LNCaP clone FGC (cell line): ENCODE measurements around the gene THAP2.
A peak's percentile ranks its signal among the peaks of the same experiment; 100 is the strongest.
"Not testable (repeated sequence)": the region's sequence is repeated elsewhere in the genome, so short reads cannot be mapped to it uniquely, and the experiment has no call there.

Experiments
- DNase-seq: peaks from one replicate; pipeline ENCODE4 v3.0.0-alpha.2; 2011; ENCODE audit warnings: low read depth
- H3K4me3 ChIP-seq: 2 replicates; pipeline ENCODE4 v1.5.1; 2011; ENCODE audit warnings: mild to moderate bottlenecking, low read depth, low read length, control low read depth
- CTCF ChIP-seq: IDR thresholded peaks from 2 replicates; pipeline ENCODE4 v1.5.1; 2012; ENCODE audit warnings: mild to moderate bottlenecking; ENCODE audit not compliant: control insufficient read depth, insufficient read depth; ENCODE audit errors: extremely low read depth

Gene THAP2

DNA sequence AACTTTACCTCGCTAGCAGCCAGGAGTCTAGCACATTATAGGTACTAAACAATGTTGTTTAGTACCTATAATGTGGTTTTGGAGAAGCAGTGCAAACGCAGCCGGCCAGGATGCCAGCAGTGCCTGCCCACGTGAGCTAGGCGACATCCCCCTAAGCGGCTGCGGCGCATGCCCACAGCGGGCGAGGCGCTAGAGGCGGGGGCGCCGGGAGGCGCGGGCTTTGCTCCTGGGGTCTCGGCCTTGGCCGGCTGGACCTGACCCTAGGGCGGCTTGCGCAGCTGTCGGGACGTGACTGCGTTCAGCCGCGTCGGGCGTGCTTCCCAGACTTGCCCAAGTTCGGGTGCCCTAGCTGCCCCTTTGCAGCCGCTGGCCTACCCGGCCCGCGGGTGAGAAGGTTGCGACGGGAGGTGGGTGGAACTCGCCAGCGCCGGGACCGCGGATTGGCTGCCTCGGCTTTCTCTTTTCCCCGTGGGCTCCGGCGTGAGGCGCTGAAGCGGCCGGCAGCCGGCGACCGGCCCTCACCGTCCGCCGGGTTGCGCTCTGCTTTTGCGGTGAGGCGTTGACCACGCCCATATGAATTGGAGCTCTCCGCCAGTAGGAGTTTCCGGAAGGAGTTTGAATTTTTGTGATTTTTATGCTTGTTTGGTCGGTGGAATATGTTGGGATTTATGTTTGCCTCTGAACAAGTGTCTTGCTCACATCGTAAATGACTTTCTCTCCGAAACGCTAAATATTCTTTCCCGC is 22.0 kb downstream of the THAP2 start, which contains the start of gene TMEM19:
Gene TMEM19, plus strand, starts transcription at position 169 of the 744 bp plus-strand sequence. CDS start 599 bp downstream, outside the sequence.
- TF ChIP-seq CTCF = peak; percentile 26; the same call in 1 of the 2 replicates
- peak; percentile 66 for DNase-seq
- H3K4me3 ChIP-seq = peak within 1 kb of the TSS; percentile 72

DNA sequence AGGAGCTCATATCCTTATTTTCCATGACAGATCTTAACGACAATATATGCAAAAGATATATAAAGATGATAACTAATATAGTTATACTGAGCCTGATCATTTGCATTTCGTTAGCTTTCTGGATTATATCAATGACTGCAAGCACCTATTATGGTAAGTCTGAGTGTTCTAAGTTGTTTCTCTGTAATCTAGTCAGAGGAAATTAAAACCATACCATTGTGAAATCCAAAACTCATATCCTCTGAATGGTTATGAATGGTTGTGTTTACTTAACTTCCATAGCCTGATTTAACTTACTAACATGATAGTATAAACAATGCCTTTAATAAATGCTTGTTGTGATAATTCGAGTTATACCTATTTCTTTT is 22.5 kb downstream of the THAP2 start:
- no peak for DNase-seq
- peak overlapping the region; percentile 72 for H3K4me3 ChIP-seq
- no peak for TF ChIP-seq CTCF

GRCh38 chr12:71687172-71687571 is 23.1 kb downstream of the THAP2 start:
- H3K4me3 ChIP-seq = peak overlapping the region; percentile 72
- not testable (repeated sequence) for DNase-seq

DNA sequence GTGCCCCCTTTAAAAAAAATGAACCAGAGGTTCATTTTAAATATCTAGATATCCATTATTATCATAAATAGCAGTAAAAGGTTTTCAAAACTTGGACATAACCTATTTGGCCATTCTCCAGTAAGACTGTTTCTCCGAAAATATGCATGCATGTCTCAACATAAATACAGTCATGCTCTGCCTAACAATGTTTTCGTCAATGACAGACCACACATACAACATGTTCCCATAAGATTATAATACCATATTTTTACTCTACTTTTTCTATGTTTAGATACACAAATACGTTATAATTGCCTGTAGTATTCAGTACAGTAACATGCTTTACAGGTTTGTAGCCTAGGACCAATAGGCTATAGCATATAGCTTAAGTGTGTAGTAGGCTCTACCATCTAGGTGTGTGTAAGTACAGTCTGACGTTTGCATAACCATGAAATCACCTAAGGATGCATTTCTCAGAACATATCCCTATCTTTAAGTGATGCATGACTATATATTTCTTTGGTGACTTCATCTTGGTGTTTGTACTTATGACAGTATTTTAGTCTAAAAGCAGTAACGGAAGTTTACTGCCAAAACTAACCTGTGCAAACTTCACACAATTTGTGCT is 25.0 kb downstream of the THAP2 start:
- no peak overlapping the region for H3K4me3 ChIP-seq

DNA sequence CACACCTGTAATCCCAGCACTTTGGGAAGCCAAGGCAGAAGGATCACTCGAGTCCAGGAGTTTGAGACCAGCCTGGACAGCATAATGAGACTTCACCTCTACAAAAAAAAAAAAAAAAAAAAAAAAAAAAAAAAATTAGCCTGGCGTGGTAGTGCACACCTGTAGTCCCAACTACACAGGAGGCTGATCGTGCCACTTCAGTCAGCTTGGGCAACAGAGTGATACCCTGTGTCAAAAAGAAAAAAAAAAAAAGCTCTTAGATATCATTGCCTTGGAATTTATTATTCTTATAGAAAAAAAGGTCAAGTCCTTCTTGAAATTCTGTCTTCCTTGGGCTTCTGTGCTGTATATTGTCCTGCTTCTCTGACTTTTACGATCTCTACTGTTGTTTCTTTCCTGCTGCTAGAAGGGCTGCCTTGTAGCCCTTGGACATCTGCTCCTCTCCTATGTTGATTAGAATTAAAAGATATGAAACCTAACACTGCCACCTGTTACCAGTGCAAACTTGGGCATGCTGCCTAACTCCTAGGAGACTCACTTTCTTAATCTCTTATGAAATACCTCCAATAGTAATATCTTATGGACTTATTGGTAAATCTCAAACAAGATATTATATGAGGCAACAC is 27.5 kb downstream of the THAP2 start:
- TF ChIP-seq CTCF = no peak

More for the DNA sequence above, 25.0 kb downstream of the THAP2 start:
- no peak for TF ChIP-seq CTCF
- no peak for DNase-seq

DNA sequence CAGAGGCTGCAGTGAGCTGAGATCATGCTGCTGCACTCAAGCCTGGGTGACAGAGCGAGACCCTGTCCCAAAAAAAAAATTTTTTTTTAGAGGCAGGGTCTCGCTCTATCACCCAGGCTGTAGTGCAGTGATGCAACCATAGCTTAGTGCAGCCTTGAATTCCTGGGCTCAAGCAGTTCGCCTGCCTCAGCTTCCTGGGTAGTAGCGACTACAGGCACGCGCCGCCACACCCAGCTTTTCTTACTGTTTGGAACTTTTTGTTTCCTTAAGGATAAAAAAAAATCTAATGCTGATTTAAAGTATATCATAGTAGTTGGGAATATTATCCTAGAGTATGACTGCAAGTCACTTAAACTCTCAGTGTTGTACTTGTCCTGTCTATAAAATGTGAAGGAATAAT is 29.0 kb downstream of the THAP2 start:
- no peak for DNase-seq
- no peak overlapping the region for H3K4me3 ChIP-seq

More for the DNA sequence above, 27.5 kb downstream of the THAP2 start:
- H3K4me3 ChIP-seq = no peak overlapping the region
- DNase-seq = peak; percentile 17

GRCh38 chr12:71693651-71694050 is 29.6 kb downstream of the THAP2 start:
- not testable (repeated sequence) for DNase-seq, H3K4me3 ChIP-seq

More for the DNA sequence above, 29.0 kb downstream of the THAP2 start:
- no peak for TF ChIP-seq CTCF
